Parathyroid adenoma (tissue), 2 donors: ENCODE data around the gene PPARGC1A.

ENCODE experiments used
- H2AFZ ChIP-seq: fragments of 300-600 bp; sonication (generic); one replicate; pipeline ENCODE4 v1.7.0; 2017; ENCODE audit warnings: antibody characterized with exemption, mild to moderate bottlenecking
- H3K27ac ChIP-seq: fragments of 300-600 bp; sonication (generic); one replicate; pipeline ENCODE4 v1.7.0; 2017
- H3K27me3 ChIP-seq: fragments of 300-600 bp; sonication (generic); one replicate; pipeline ENCODE4 v1.7.0; 2017; ENCODE audit warnings: low read length; ENCODE audit not compliant: control insufficient read depth, insufficient read depth
- H3K36me3 ChIP-seq: fragments of 300-600 bp; sonication (generic); one replicate; pipeline ENCODE4 v1.7.0; 2017; ENCODE audit warnings: low read length; ENCODE audit not compliant: control insufficient read depth, insufficient read depth
- H3K4me1 ChIP-seq: fragments of 300-600 bp; sonication (generic); one replicate; pipeline ENCODE4 v1.7.0; 2017; ENCODE audit warnings: control low read depth
- H3K4me2 ChIP-seq: fragments of 300-600 bp; sonication (generic); one replicate; pipeline ENCODE4 v1.7.0; 2017; ENCODE audit warnings: low read length
- H3K4me3 ChIP-seq: fragments of 300-600 bp; sonication (generic); one replicate; pipeline ENCODE4 v1.7.0; 2017; ENCODE audit warnings: low read depth, low read length
- H3K79me2 ChIP-seq: fragments of 300-600 bp; sonication (generic); one replicate; pipeline ENCODE4 v1.7.0; 2017; ENCODE audit warnings: control low read depth
- H3K9ac ChIP-seq: fragments of 300-600 bp; sonication (generic); one replicate; pipeline ENCODE4 v1.7.0; 2017; ENCODE audit warnings: mild to moderate bottlenecking
- H3K9me3 ChIP-seq: fragments of 300-600 bp; sonication (generic); one replicate; pipeline ENCODE4 v1.7.0; 2017; ENCODE audit warnings: low read length; ENCODE audit not compliant: control insufficient read depth
- CTCF ChIP-seq: fragments of 300-600 bp; sonication (generic); IDR thresholded peaks from one replicate; pipeline ENCODE4 v1.7.0; 2017; ENCODE audit warnings: antibody characterized with exemption, mild to moderate bottlenecking
- donor health status: primary hyperparathyroidism.

PPARGC1A gene

GRCh38 chr4:23876418-23877089, 13.3 kb downstream of the PPARGC1A start:
- Histone ChIP-seq H3K4me1 (peaks cover 41% of the 10 kb centered on the region), H3K9me3 (no peaks in the 10 kb centered on the region), H3K27me3 (no peaks in the 10 kb centered on the region), H3K9ac (no peak overlapping the region), H3K36me3 (no peaks in the 10 kb centered on the region), H3K4me3 (no peak overlapping the region), H3K4me2 (peak overlapping the region; percentile 50), H2AFZ (no peak overlapping the region), H3K27ac (peak overlapping the region; percentile 62), H3K79me2 (peaks cover 10% of the 10 kb centered on the region)
- TF ChIP-seq CTCF: no peak

- no peak overlapping the region for H3K27ac ChIP-seq
- no peak overlapping the region for H3K4me3 ChIP-seq
- H3K36me3 ChIP-seq: no peaks in the 10 kb centered on the region
- H2AFZ ChIP-seq: no peak overlapping the region
- H3K79me2 ChIP-seq: peaks cover 13% of the 10 kb centered on the region
- H3K9ac ChIP-seq: no peak overlapping the region
- H3K4me2 ChIP-seq: no peak overlapping the region
- peaks cover 31% of the 10 kb centered on the region for H3K4me1 ChIP-seq
- H3K27me3 ChIP-seq: no peaks in the 10 kb centered on the region
- no peak for TF ChIP-seq CTCF
- H3K9me3 ChIP-seq: no peaks in the 10 kb centered on the region
These were observed 14.5 kb downstream of the PPARGC1A start for GRCh38 chr4:23875317-23875716.

- TF ChIP-seq CTCF: no peak
- H2AFZ ChIP-seq: no peak overlapping the region
- H3K9ac ChIP-seq: no peak overlapping the region
- H3K4me1 ChIP-seq: peaks cover 25% of the 10 kb centered on the region
- H3K36me3 ChIP-seq: no peaks in the 10 kb centered on the region
- no peak overlapping the region for H3K4me3 ChIP-seq
- H3K9me3 ChIP-seq: no peaks in the 10 kb centered on the region
- H3K27me3 ChIP-seq: no peaks in the 10 kb centered on the region
- H3K4me2 ChIP-seq: peak overlapping the region; percentile 16
- H3K79me2 ChIP-seq: peaks cover 13% of the 10 kb centered on the region
- no peak overlapping the region for H3K27ac ChIP-seq
These were observed 15.3 kb downstream of the PPARGC1A start for GRCh38 chr4:23874536-23874901.

GRCh38 chr4:23873717-23874535, 15.9 kb downstream of the PPARGC1A start:
- Histone ChIP-seq H3K27me3 (no peaks in the 10 kb centered on the region), H3K4me1 (peaks cover 25% of the 10 kb centered on the region), H2AFZ (no peak overlapping the region), H3K79me2 (peaks cover 17% of the 10 kb centered on the region), H3K27ac (no peak overlapping the region), H3K9ac (no peak overlapping the region), H3K4me2 (no peak overlapping the region), H3K4me3 (no peak overlapping the region), H3K9me3 (no peaks in the 10 kb centered on the region), H3K36me3 (no peaks in the 10 kb centered on the region)
- no peak for TF ChIP-seq CTCF
